Esophagus muscularis mucosa (tissue), 4 donors: Measurements from ENCODE around the gene FNDC11. TPM values are rescaled to one million over a fixed set of nuclear protein-coding genes. Genes with fewer than 3 reads are reported as not detected.
A peak's percentile ranks its signal among the peaks of the same experiment; 100 is the strongest.

Experiments
- DNase-seq: peaks from one replicate; pipeline ENCODE4 v3.0.0-alpha.2; 2017; ENCODE audit errors: extremely low spot score
- H3K27ac ChIP-seq, 4 donors: fragments of 200-600 bp; sonication (generic); replicated peaks in 1 of 4; 1 replicate in 3 of 4; 2 replicates in 1 of 4; pipeline ENCODE4 v1.5.1; 2016 to 2019; ENCODE audit warnings: mild to moderate bottlenecking in 1 of 4
- H3K27me3 ChIP-seq, 4 donors: fragments of 200-600 bp; sonication (generic); one replicate each; pipeline versions ENCODE4 v1.5.1 to v1.6.0; 2016 to 2019
- H3K36me3 ChIP-seq, 4 donors: fragments of 200-600 bp; sonication (generic); one replicate each; pipeline ENCODE4 v1.5.1; 2016 to 2019
- H3K4me1 ChIP-seq, 4 donors: fragments of 200-600 bp; sonication (generic); one replicate each; pipeline ENCODE4 v1.5.1; 2016 to 2019
- H3K4me3 ChIP-seq, 4 donors: fragments of 200-600 bp; sonication (generic); 1 replicate in 2 of 4; 2 replicates in 2 of 4; pipeline ENCODE4 v1.5.1; 2016 to 2019; ENCODE audit warnings: mild to moderate bottlenecking in 4 of 4, moderate library complexity in 1 of 4
- H3K9me3 ChIP-seq, 4 donors: fragments of 200-600 bp; sonication (generic); 1 replicate in 3 of 4; 2 replicates in 1 of 4; pipeline ENCODE4 v1.5.1; 2016 to 2019
- EP300 ChIP-seq: sonication (generic); formaldehyde crosslinking; IDR thresholded peaks from one replicate; pipeline ENCODE4 v1.6.1; 2017; ENCODE audit warnings: antibody characterized with exemption
- POLR2A ChIP-seq: fragments of 450-650 bp; IDR thresholded peaks from one replicate; pipeline ENCODE4 v1.6.1; 2017; ENCODE audit warnings: antibody characterized with exemption, moderate library complexity, mild to moderate bottlenecking, low read depth
- POLR2AphosphoS5 ChIP-seq, 2 donors: sonication (generic); formaldehyde crosslinking; IDR thresholded peaks; one replicate each; pipeline ENCODE4 v1.6.1; 2017; ENCODE audit warnings: antibody characterized with exemption in 2 of 2
- WGBS: methylation state at CpG from one replicate; pipeline ENCODE4 v1.1.5; 2018; 5-methylcytosine and 5-hydroxymethylcytosine counted together
- intact Hi-C: fragments of 100-400 bp; cut with DNase I; formaldehyde crosslinking; loops from one replicate; pipeline ENCODE4 v1.15.1; 2023
- total RNA-seq, 4 donors: library from RNA; depleted of rRNA; stranded (reverse); fragments of >200 nt; gene quantifications; one replicate each; pipeline versions ENCODE4 v1.1.0 to v1.2.1, GENCODE V29; 2016
- TF ChIP-seq, protein P1 (sequence below), 3 experiments: fragments of 200-600 bp in 2 of 3; fragments of 450-650 bp in 1 of 3; sonication (generic) in 2 of 3; IDR thresholded peaks; one replicate each; pipeline ENCODE4 v1.5.1; 2017 to 2019; ENCODE audit warnings: antibody characterized with exemption in 3 of 3, mild to moderate bottlenecking in 2 of 3, moderate library complexity in 1 of 3

The FNDC11 gene
- total RNA-seq, 4 donors from 2014 or later, result 0.23 to 0.83 (median 0.44) TPM

- Histone ChIP-seq H3K4me1 (peaks cover 28 to 40% (median 35%) of the 10 kb centered on the region in 4 donors), H3K36me3 (peaks cover 0 to 21% (median 9%) of the 10 kb centered on the region in 4 donors), H3K9me3 (no peaks in the 10 kb centered on the region), H3K27me3 (no peaks in the 10 kb centered on the region), H3K4me3 (peak within 1 kb of the TSS; percentile 86 to 99 (median 93)), H3K27ac (peak within 1 kb of the TSS; percentile 94 to 98 (median 96))
- intact Hi-C loops, result no loop called here
- TF ChIP-seq POLR2AphosphoS5 (IDR thresholded peaks at IDR 0.05) (peak; percentile 91 to 98), POLR2A (peak; percentile 86)
- TF ChIP-seq, protein P1, sequence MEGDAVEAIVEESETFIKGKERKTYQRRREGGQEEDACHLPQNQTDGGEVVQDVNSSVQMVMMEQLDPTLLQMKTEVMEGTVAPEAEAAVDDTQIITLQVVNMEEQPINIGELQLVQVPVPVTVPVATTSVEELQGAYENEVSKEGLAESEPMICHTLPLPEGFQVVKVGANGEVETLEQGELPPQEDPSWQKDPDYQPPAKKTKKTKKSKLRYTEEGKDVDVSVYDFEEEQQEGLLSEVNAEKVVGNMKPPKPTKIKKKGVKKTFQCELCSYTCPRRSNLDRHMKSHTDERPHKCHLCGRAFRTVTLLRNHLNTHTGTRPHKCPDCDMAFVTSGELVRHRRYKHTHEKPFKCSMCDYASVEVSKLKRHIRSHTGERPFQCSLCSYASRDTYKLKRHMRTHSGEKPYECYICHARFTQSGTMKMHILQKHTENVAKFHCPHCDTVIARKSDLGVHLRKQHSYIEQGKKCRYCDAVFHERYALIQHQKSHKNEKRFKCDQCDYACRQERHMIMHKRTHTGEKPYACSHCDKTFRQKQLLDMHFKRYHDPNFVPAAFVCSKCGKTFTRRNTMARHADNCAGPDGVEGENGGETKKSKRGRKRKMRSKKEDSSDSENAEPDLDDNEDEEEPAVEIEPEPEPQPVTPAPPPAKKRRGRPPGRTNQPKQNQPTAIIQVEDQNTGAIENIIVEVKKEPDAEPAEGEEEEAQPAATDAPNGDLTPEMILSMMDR (IDR thresholded peaks at IDR 0.05), result no peak
- no CpG with 5 or more reads among the region's 64 CpGs for WGBS
- peak; percentile 94 for DNase-seq
Observed at GRCh38 chr20:63520504-63520933, 33.4 kb upstream of the FNDC11 start, which contains the start of gene PPDPF. Gene PPDPF (plus strand): TSS chr20:63520765. CDS start chr20:63521309, 544 bp downstream.

DNA sequence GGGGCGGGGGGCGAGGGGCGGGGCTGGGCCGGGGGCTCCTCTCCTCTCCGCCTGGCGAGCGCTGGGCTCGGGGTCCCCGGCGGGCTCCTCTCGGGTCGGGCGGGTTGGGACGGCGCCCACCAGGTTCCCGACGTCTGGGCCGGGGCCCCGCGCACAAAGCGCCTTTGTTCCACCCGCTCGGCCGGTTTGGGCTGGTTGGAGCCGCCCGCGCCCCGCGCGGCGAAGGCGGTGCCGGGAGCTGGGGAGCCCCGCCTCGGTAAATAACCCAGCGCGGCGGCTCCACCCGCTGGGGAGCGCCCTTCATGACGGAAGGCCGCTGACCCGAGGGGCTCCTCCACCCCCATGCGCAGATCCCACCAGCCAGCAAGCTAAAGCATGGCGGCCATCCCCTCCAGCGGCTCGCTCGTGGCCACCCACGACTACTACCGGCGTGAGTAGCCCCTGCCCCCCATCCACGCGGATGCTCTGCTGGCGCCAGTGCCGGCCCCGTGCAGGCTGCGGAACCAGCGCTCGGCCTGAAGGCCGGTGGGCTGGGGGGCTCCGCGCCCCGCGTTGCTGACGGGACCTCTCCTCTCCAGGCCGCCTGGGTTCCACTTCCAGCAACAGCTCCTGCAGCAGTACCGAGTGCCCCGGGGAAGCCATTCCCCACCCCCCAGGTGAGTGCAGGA is 32.9 kb upstream of the FNDC11 start:
- H3K4me3 ChIP-seq, result peak overlapping the region; percentile 86 to 99 (median 93)
- DNase-seq, result no peak

DNA sequence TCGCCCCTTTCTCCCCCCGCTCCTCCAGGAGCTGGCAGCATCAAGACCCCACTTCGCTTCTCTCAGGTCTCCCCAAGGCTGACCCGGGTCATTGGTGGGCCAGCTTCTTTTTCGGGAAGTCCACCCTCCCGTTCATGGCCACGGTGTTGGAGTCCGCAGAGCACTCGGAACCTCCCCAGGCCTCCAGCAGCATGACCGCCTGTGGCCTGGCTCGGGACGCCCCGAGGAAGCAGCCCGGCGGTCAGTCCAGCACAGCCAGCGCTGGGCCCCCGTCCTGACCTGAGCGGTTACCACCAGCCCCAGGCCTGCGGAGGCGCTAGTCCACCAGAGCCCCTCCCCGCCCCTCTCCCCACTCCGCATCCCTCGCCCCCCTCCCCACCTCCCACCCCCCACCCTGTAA is 32.4 kb upstream of the FNDC11 start:
- Histone ChIP-seq H3K36me3 (peaks cover 0 to 21% (median 9%) of the 10 kb centered on the region in 4 donors), H3K27ac (peak overlapping the region; percentile 94 to 98 (median 96)), H3K4me3 (peak overlapping the region; percentile 86 to 99 (median 93)), H3K4me1 (peaks cover 28 to 40% (median 35%) of the 10 kb centered on the region in 4 donors), H3K27me3 (no peaks in the 10 kb centered on the region), H3K9me3 (no peaks in the 10 kb centered on the region)
- intact Hi-C loops, result no loop called here
- TF ChIP-seq EP300, result no peak
- TF ChIP-seq, protein P1 (IDR thresholded peaks at IDR 0.05), result no peak
- TF ChIP-seq POLR2AphosphoS5 (IDR thresholded peaks at IDR 0.05), result no peak
- DNase-seq, result no peak
- 21% methylated on average over 20 of the region's 23 CpGs for WGBS

More for the DNA sequence above, 32.9 kb upstream of the FNDC11 start:
- Histone ChIP-seq H3K27ac (peak overlapping the region; percentile 94 to 98 (median 96)), H3K36me3 (peaks cover 0 to 21% (median 9%) of the 10 kb centered on the region in 4 donors), H3K4me1 (peaks cover 28 to 40% (median 35%) of the 10 kb centered on the region in 4 donors), H3K27me3 (no peaks in the 10 kb centered on the region), H3K9me3 (no peaks in the 10 kb centered on the region)
- no peak for TF ChIP-seq POLR2AphosphoS5 (IDR thresholded peaks at IDR 0.05)
- TF ChIP-seq, protein P1 (IDR thresholded peaks at IDR 0.05), result no peak
- intact Hi-C loops, result no loop called here
- WGBS, result 0% methylated on average over 4 of the region's 68 CpGs

GRCh38 chr20:63522091-63522868 is 31.7 kb upstream of the FNDC11 start:
- Histone ChIP-seq H3K36me3 (peaks cover 0 to 21% (median 9%) of the 10 kb centered on the region in 4 donors), H3K4me1 (peaks cover 28 to 40% (median 35%) of the 10 kb centered on the region in 4 donors), H3K27ac (peak overlapping the region in 2 of 4 donors; percentile 95 to 98), H3K27me3 (no peaks in the 10 kb centered on the region), H3K9me3 (no peaks in the 10 kb centered on the region), H3K4me3 (peak overlapping the region in 3 of 4 donors; percentile 86 to 97 (median 89))
- DNase-seq, result no peak
- intact Hi-C loops, result no loop called here
- TF ChIP-seq POLR2AphosphoS5 (IDR thresholded peaks at IDR 0.05), result no peak
- 71% methylated on average over 12 of the region's 13 CpGs for WGBS

DNA sequence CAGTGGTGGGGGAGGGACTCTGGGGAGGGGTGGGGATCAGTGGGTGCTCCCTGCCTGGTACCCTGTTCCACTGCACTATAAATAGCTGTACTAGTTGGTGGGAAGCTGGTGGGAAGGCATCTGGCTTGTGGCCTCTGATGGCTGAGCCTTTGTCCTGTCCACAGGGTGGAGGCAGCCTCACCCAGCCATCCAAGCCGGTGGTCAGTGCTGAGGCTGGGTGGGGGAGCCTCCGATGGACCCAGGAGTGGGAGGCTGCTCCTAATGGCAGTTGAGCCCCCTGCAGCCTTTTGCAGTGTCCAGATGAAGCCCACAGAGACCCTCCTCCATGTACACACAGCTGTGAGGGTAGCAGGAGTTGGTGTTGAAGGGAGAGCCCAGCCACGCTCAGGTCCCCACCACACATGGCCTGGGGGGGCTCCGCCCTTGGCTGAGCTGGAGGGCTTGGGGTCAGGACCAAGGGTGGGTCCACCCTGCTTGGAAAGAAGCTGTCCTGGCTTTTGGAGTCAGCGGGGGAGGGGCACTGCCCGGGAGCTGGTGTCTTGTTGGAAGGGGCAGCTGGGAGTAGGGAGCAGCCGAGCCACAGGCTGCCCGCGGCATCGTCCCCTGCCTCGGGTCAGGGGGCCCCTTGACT is 30.9 kb upstream of the FNDC11 start:
- 82% methylated on average over 9 of the region's 11 CpGs for WGBS
- peaks cover 0 to 21% (median 9%) of the 10 kb centered on the region in 4 donors for H3K36me3 ChIP-seq
- H3K9me3 ChIP-seq, result no peaks in the 10 kb centered on the region
- intact Hi-C loops, result no loop called here
- DNase-seq, result no peak
- no peak for TF ChIP-seq EP300
- TF ChIP-seq, protein P1 (IDR thresholded peaks at IDR 0.05), result no peak
- no peak for TF ChIP-seq POLR2A
- TF ChIP-seq POLR2AphosphoS5 (IDR thresholded peaks at IDR 0.05), result no peak
- H3K27me3 ChIP-seq, result no peaks in the 10 kb centered on the region
- no peak overlapping the region for H3K4me3 ChIP-seq
- peaks cover 28 to 40% (median 35%) of the 10 kb centered on the region in 4 donors for H3K4me1 ChIP-seq
- H3K27ac ChIP-seq, result no peak overlapping the region
